ENCODE data around the gene OR51I1.

DNA sequence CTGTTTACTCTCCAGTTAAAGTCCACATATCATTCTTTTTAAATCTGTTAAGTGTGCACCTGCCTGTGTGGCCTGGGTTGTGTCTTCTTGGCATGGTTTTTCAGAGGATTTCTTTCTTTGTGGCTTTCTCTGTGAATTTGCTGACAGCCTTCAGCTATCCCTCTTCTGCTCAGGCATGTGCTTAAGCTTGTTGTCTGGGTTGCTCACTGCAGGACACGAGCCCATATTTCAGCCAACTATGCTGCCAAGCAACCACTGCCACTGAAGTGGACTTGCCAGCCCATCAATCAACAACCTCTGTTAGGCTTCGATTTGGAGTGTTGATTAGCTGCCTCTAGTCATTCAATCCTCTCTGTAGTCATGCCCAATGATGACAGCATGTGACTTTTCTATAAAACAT is 26.2 kb upstream of the OR51I1 start:
- TF ChIP-seq, protein P1, sequence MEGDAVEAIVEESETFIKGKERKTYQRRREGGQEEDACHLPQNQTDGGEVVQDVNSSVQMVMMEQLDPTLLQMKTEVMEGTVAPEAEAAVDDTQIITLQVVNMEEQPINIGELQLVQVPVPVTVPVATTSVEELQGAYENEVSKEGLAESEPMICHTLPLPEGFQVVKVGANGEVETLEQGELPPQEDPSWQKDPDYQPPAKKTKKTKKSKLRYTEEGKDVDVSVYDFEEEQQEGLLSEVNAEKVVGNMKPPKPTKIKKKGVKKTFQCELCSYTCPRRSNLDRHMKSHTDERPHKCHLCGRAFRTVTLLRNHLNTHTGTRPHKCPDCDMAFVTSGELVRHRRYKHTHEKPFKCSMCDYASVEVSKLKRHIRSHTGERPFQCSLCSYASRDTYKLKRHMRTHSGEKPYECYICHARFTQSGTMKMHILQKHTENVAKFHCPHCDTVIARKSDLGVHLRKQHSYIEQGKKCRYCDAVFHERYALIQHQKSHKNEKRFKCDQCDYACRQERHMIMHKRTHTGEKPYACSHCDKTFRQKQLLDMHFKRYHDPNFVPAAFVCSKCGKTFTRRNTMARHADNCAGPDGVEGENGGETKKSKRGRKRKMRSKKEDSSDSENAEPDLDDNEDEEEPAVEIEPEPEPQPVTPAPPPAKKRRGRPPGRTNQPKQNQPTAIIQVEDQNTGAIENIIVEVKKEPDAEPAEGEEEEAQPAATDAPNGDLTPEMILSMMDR (IDR thresholded peaks at IDR 0.05 in 2 of 3, conservative IDR thresholded peaks at IDR 0.05 in 1 of 3; ENCODE audit: control insufficient read depth in 2 of 3, extremely low read depth in 1 of 3, insufficient read depth in 1 of 3, low read depth in 3 of 3, low read length in 3 of 3), result no peak
- no peak for TF ChIP-seq SIN3A (IDR thresholded peaks at IDR 0.05; ENCODE audit: low read depth, low read length)
- TF ChIP-seq POLR2A (IDR thresholded peaks at IDR 0.05; ENCODE audit: low read depth, low read length), result no peak
- no peak for TF ChIP-seq TAF1 (IDR thresholded peaks at IDR 0.05; ENCODE audit: borderline replicate concordance, low read depth, low read length)
- no peak for TF ChIP-seq BACH1 (IDR thresholded peaks at IDR 0.05; ENCODE audit: borderline replicate concordance)
- TF ChIP-seq BRCA1 (IDR thresholded peaks at IDR 0.05; ENCODE audit: low read depth, low read length), result no peak
- TF ChIP-seq NRF1 (conservative IDR thresholded peaks at IDR 0.05; ENCODE audit: low read depth, low read length), result no peak
- TF ChIP-seq, protein P2, sequence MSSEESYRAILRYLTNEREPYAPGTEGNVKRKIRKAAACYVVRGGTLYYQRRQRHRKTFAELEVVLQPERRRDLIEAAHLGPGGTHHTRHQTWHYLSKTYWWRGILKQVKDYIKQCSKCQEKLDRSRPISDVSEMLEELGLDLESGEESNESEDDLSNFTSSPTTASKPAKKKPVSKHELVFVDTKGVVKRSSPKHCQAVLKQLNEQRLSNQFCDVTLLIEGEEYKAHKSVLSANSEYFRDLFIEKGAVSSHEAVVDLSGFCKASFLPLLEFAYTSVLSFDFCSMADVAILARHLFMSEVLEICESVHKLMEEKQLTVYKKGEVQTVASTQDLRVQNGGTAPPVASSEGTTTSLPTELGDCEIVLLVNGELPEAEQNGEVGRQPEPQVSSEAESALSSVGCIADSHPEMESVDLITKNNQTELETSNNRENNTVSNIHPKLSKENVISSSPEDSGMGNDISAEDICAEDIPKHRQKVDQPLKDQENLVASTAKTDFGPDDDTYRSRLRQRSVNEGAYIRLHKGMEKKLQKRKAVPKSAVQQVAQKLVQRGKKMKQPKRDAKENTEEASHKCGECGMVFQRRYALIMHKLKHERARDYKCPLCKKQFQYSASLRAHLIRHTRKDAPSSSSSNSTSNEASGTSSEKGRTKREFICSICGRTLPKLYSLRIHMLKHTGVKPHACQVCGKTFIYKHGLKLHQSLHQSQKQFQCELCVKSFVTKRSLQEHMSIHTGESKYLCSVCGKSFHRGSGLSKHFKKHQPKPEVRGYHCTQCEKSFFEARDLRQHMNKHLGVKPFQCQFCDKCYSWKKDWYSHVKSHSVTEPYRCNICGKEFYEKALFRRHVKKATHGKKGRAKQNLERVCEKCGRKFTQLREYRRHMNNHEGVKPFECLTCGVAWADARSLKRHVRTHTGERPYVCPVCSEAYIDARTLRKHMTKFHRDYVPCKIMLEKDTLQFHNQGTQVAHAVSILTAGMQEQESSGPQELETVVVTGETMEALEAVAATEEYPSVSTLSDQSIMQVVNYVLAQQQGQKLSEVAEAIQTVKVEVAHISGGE (CRISPR knock-in tag; IDR thresholded peaks at IDR 0.05), result no peak
- no peak for TF ChIP-seq MYC (IDR thresholded peaks at IDR 0.05; ENCODE audit: insufficient read depth, insufficient read length, insufficient replicate concordance, low read length, severe bottlenecking)
- TF ChIP-seq, protein P3, sequence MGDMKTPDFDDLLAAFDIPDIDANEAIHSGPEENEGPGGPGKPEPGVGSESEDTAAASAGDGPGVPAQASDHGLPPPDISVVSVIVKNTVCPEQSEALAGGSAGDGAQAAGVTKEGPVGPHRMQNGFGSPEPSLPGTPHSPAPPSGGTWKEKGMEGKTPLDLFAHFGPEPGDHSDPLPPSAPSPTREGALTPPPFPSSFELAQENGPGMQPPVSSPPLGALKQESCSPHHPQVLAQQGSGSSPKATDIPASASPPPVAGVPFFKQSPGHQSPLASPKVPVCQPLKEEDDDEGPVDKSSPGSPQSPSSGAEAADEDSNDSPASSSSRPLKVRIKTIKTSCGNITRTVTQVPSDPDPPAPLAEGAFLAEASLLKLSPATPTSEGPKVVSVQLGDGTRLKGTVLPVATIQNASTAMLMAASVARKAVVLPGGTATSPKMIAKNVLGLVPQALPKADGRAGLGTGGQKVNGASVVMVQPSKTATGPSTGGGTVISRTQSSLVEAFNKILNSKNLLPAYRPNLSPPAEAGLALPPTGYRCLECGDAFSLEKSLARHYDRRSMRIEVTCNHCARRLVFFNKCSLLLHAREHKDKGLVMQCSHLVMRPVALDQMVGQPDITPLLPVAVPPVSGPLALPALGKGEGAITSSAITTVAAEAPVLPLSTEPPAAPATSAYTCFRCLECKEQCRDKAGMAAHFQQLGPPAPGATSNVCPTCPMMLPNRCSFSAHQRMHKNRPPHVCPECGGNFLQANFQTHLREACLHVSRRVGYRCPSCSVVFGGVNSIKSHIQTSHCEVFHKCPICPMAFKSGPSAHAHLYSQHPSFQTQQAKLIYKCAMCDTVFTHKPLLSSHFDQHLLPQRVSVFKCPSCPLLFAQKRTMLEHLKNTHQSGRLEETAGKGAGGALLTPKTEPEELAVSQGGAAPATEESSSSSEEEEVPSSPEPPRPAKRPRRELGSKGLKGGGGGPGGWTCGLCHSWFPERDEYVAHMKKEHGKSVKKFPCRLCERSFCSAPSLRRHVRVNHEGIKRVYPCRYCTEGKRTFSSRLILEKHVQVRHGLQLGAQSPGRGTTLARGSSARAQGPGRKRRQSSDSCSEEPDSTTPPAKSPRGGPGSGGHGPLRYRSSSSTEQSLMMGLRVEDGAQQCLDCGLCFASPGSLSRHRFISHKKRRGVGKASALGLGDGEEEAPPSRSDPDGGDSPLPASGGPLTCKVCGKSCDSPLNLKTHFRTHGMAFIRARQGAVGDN (IDR thresholded peaks at IDR 0.05), result no peak
- TF ChIP-seq, protein P4, sequence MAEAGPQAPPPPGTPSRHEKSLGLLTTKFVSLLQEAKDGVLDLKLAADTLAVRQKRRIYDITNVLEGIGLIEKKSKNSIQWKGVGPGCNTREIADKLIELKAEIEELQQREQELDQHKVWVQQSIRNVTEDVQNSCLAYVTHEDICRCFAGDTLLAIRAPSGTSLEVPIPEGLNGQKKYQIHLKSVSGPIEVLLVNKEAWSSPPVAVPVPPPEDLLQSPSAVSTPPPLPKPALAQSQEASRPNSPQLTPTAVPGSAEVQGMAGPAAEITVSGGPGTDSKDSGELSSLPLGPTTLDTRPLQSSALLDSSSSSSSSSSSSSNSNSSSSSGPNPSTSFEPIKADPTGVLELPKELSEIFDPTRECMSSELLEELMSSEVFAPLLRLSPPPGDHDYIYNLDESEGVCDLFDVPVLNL (IDR thresholded peaks at IDR 0.05; ENCODE audit: low read depth, low read length), result no peak
- TF ChIP-seq GATAD2B (conservative IDR thresholded peaks at IDR 0.05; ENCODE audit: low read depth), result no peak
- no peak for TF ChIP-seq CBFB (IDR thresholded peaks at IDR 0.05; ENCODE audit: low read depth)

All from GM12878 (cell line).